Right lobe of liver (tissue), 6 donors: Measurements from ENCODE around the gene PCDHA5. TPM values are rescaled to one million over a fixed set of nuclear protein-coding genes. Genes with fewer than 3 reads are reported as not detected.
"Not testable (repeated sequence)": the region's sequence is repeated elsewhere in the genome, so short reads cannot be mapped to it uniquely, and the experiment has no call there.

Experiments
- ATAC-seq, 4 donors: fragments of 200-7000 bp; cut with Tn5 transposase; one replicate each; pipeline ENCODE4 v1.9.1; 2020; ENCODE audit warnings: mild to moderate bottlenecking in 4 of 4, moderate library complexity in 4 of 4
- DNase-seq, 3 donors: peaks; one replicate each; pipeline ENCODE4 v3.0.0-alpha.2; 2020
- H3K27ac ChIP-seq, 3 donors: fragments of 200-600 bp; one replicate each; pipeline ENCODE4 v1.8.0; 2022
- H3K27me3 ChIP-seq, 2 donors: fragments of 200-600 bp; one replicate each; pipeline ENCODE4 v1.8.0; 2022
- H3K36me3 ChIP-seq, 4 donors: fragments of 200-600 bp; sonication (generic) in 1 of 4; one replicate each; pipeline versions ENCODE4 v1.5.1 to v1.8.0; 2017 to 2022; ENCODE audit warnings: control low read depth in 1 of 4
- H3K4me1 ChIP-seq, 4 donors: fragments of 200-600 bp; sonication (generic) in 1 of 4; one replicate each; pipeline versions ENCODE4 v1.5.1 to v1.8.0; 2017 to 2022; ENCODE audit warnings: control low read depth in 1 of 4
- H3K4me3 ChIP-seq, 3 donors: fragments of 200-600 bp; one replicate each; pipeline ENCODE4 v1.8.0; 2022
- H3K9me3 ChIP-seq, 4 donors: fragments of 200-600 bp; sonication (generic) in 1 of 4; one replicate each; pipeline versions ENCODE4 v1.5.1 to v1.8.0; 2017 to 2022; ENCODE audit warnings: control low read depth in 1 of 4
- CTCF ChIP-seq, 4 donors: fragments of 200-600 bp in 3 of 4; fragments of 450-650 bp in 1 of 4; IDR thresholded peaks; one replicate each; pipeline versions ENCODE4 v1.5.1 to v1.8.0; 2016 to 2022; ENCODE audit warnings: antibody characterized with exemption in 4 of 4, mild to moderate bottlenecking in 2 of 4
- POLR2A ChIP-seq: fragments of 450-650 bp; IDR thresholded peaks from one replicate; pipeline ENCODE4 v1.6.1; 2017; ENCODE audit warnings: antibody characterized with exemption, mild to moderate bottlenecking
- WGBS: methylation state at CpG from one replicate; pipeline ENCODE4 v1.1.6; 2018; ENCODE audit warnings: low coverage, low lambda C conversion rate; ENCODE audit not compliant: insufficient coverage; ENCODE audit errors: missing lambda C conversion rate; 5-methylcytosine and 5-hydroxymethylcytosine counted together
- intact Hi-C, 2 donors: fragments of 100-400 bp; cut with DNase I; formaldehyde crosslinking; loops; one replicate each; pipeline versions ENCODE4 v1.11.2 to v1.14.1; 2022
- total RNA-seq, 6 experiments: library from RNA; depleted of rRNA in 2 of 6; stranded (reverse); fragments of >200 nt in 2 of 6; fragmentation: NEBNext Ultra II Directional in 3 of 6; extraction: Animal tissue kit (Norgen Biotek cat#: 25700) in 3 of 6; gene quantifications; one replicate each; pipeline versions ENCODE4 v1.1.0 to v1.2.4, GENCODE V29; 2016 to 2023
- donor health status: DM: no; HTN: yes; CAD: no.
- donor health status: DM: no; HTN: no; CAD: no.
- donor health status: DM: no; HTN: no; CAD: no.
- donor health status: DM: no; HTN: yes; CAD: no.
- donor health status: DM: no; HTN: yes; CAD: no.

Gene PCDHA5
- total RNA-seq, 6 experiments from 2014 or later = 0.06 TPM; not detected in 5

GRCh38 chr5:140806834-140807775 lies 14.3 kb upstream of the PCDHA5 start, which contains the start of gene PCDHA4:
TSS of gene PCDHA4 (plus strand) at chr5:140807068.
- intact Hi-C loops = no loop called here
- peaks cover 0 to 10% (median 0%) of the 10 kb centered on the region in 4 donors for H3K9me3 ChIP-seq
- no peak for DNase-seq

GRCh38 chr5:140808241-140808888 lies 13.0 kb upstream of the PCDHA5 start:
- 57% methylated on average over 32 of the region's 62 CpGs for WGBS
- H3K36me3 ChIP-seq, ATAC-seq: not testable (repeated sequence)

More at GRCh38 chr5:140806834-140807775, 14.3 kb upstream of the PCDHA5 start, which contains the start of gene PCDHA4:
- Histone ChIP-seq H3K4me1 (no peaks in the 10 kb centered on the region), H3K4me3 (no peak within 1 kb of the TSS), H3K36me3 (no peaks in the 10 kb centered on the region), H3K27ac (no peak within 1 kb of the TSS), H3K27me3 (no peaks in the 10 kb centered on the region)
- ATAC-seq = no peak
- no peak for TF ChIP-seq POLR2A
- peak in 2 of 4 donors; percentile 7 to 15 for TF ChIP-seq CTCF (IDR thresholded peaks at IDR 0.05)
- 16% methylated on average over 8 of the region's 47 CpGs for WGBS

GRCh38 chr5:140808889-140809291 lies 12.5 kb upstream of the PCDHA5 start:
- 20% methylated on average over 1 of the region's 43 CpGs for WGBS
- intact Hi-C loops = no loop called here
- peak in 1 of 3 donors; percentile 53 for DNase-seq
- ATAC-seq = no peak
- TF ChIP-seq CTCF (IDR thresholded peaks at IDR 0.05) (no peak), POLR2A (no peak)
- Histone ChIP-seq H3K27ac (no peak overlapping the region), H3K36me3 (no peaks in the 10 kb centered on the region), H3K27me3 (no peaks in the 10 kb centered on the region), H3K4me1 (no peaks in the 10 kb centered on the region), H3K9me3 (peaks cover 0 to 10% (median 0%) of the 10 kb centered on the region in 4 donors), H3K4me3 (no peak overlapping the region)

More at GRCh38 chr5:140808241-140808888, 13.0 kb upstream of the PCDHA5 start:
- H3K27me3 ChIP-seq, intact Hi-C loops, H3K4me3 ChIP-seq, H3K27ac ChIP-seq, DNase-seq, H3K4me1 ChIP-seq: not testable (repeated sequence)
- peaks cover 0 to 10% (median 0%) of the 10 kb centered on the region in 4 donors for H3K9me3 ChIP-seq

- Histone ChIP-seq H3K27ac (no peak overlapping the region), H3K27me3 (peaks cover 0 to 11% of the 10 kb centered on the region in 2 donors), H3K4me3 (no peak overlapping the region), H3K36me3 (no peaks in the 10 kb centered on the region), H3K4me1 (no peaks in the 10 kb centered on the region), H3K9me3 (no peaks in the 10 kb centered on the region)
- 20% methylated on average over 6 of the region's 6 CpGs for WGBS
- intact Hi-C loops = no loop called here
- peak in 1 of 4 donors; percentile 2 for TF ChIP-seq CTCF (IDR thresholded peaks at IDR 0.05)
- no peak for TF ChIP-seq POLR2A
- ATAC-seq (no peak), DNase-seq (no peak)
Observed at GRCh38 chr5:140822281-140822629, 842 bp downstream of the PCDHA5 start.

GRCh38 chr5:140822969-140823368 lies 1.6 kb downstream of the PCDHA5 start:
- H3K4me1 ChIP-seq, intact Hi-C loops, ATAC-seq, H3K36me3 ChIP-seq, H3K9me3 ChIP-seq, H3K27ac ChIP-seq, H3K4me3 ChIP-seq, DNase-seq: not testable (repeated sequence)
- peaks cover 0 to 11% of the 10 kb centered on the region in 2 donors for H3K27me3 ChIP-seq
- 25% methylated on average over 4 of the region's 48 CpGs for WGBS
